ENCODE measurements around the gene SPAG7. TPM values are rescaled to one million over a fixed set of nuclear protein-coding genes. Genes with fewer than 3 reads are reported as not detected.

Gene SPAG7
- total RNA-seq, 1 experiment from 2014 or later, result 55.3 TPM

DNA sequence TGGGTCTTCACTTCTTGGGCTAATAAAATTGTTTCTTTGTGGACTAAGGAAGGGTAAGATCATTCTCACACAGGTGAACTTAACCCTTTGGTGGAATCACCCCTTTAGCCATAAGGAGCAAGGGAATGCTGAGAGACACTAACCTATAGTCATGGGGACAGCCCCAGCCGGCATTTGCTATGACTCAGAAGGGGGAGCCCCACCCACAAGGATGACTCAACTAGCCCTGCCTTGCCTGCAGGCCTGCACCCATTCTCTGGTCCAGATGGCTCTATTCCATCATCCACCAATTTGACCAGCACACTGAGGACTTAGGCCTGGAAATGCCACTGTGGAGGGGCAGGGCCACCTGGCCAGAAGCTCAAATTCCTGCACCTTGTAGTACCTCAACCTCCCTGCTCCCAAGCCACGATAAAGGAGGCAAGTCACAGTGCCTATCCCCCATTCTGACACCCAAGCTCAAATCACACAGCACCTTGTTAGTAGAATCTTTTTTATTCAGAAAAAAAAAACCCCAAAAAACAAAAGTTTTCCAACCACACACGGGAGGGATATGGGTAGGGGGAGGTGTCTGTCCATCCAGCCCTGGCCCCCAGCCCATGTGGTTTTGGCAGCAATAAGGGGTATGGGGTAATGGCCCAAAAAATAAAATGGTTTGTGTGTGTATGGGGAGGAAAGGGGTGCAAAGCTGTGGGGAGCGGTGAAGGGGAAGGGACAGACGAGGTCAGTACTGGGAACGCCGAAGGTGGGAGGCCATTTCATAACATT is 22.3 kb downstream of the SPAG7 start:
- in situ Hi-C loops (cut with HindIII; ENCODE audit: low pct_unique_long_range_greater_than_20kb, low sequenced_read_pairs), result no loop called here
- DNase-seq (ENCODE audit: low read depth, low spot score), result peak; percentile 71

- no peak for DNase-seq (ENCODE audit: low read depth, low spot score)
Observed at GRCh38 chr17:4944554-4945175, 23.0 kb downstream of the SPAG7 start.

GRCh38 chr17:4944163-4944553 is 23.5 kb downstream of the SPAG7 start:
- no peak for DNase-seq (ENCODE audit: low read depth, low spot score)
- in situ Hi-C loops (cut with HindIII; ENCODE audit: low pct_unique_long_range_greater_than_20kb, low sequenced_read_pairs), result no loop called here

More at GRCh38 chr17:4944554-4945175, 23.0 kb downstream of the SPAG7 start:
- in situ Hi-C loops (cut with HindIII; ENCODE audit: low pct_unique_long_range_greater_than_20kb, low sequenced_read_pairs), result no loop called here

GRCh38 chr17:4942760-4943508 is 24.7 kb downstream of the SPAG7 start:
- in situ Hi-C loops (cut with HindIII; ENCODE audit: low pct_unique_long_range_greater_than_20kb, low sequenced_read_pairs), result no loop called here
- DNase-seq (ENCODE audit: low read depth, low spot score), result no peak

- in situ Hi-C loops (cut with HindIII; ENCODE audit: low pct_unique_long_range_greater_than_20kb, low sequenced_read_pairs), result no loop called here
- no peak for DNase-seq (ENCODE audit: low read depth, low spot score)
Observed at GRCh38 chr17:4941319-4941610, 26.4 kb downstream of the SPAG7 start.

GRCh38 chr17:4940555-4941318 is 26.9 kb downstream of the SPAG7 start:
- no peak for DNase-seq (ENCODE audit: low read depth, low spot score)
- in situ Hi-C loops (cut with HindIII; ENCODE audit: low pct_unique_long_range_greater_than_20kb, low sequenced_read_pairs), result no loop called here

- DNase-seq (ENCODE audit: low read depth, low spot score), result peak; percentile 100
- in situ Hi-C loops (cut with HindIII; ENCODE audit: low pct_unique_long_range_greater_than_20kb, low sequenced_read_pairs), result no loop called here
Observed at GRCh38 chr17:4939796-4940554, 27.6 kb downstream of the SPAG7 start, which contains the start of the genes RNF167 and SLC25A11. Gene RNF167, plus strand, starts transcription at chr17:4940268. Its CDS starts 642 bp downstream, at chr17:4940910. Gene SLC25A11, minus strand, starts transcription at chr17:4940046. Its CDS starts 136 bp downstream, at chr17:4939910.

- no peak for DNase-seq (ENCODE audit: low read depth, low spot score)
- in situ Hi-C loops (cut with HindIII; ENCODE audit: low pct_unique_long_range_greater_than_20kb, low sequenced_read_pairs), result no loop called here
Observed at GRCh38 chr17:4939546-4939795, 28.1 kb downstream of the SPAG7 start.

DNA sequence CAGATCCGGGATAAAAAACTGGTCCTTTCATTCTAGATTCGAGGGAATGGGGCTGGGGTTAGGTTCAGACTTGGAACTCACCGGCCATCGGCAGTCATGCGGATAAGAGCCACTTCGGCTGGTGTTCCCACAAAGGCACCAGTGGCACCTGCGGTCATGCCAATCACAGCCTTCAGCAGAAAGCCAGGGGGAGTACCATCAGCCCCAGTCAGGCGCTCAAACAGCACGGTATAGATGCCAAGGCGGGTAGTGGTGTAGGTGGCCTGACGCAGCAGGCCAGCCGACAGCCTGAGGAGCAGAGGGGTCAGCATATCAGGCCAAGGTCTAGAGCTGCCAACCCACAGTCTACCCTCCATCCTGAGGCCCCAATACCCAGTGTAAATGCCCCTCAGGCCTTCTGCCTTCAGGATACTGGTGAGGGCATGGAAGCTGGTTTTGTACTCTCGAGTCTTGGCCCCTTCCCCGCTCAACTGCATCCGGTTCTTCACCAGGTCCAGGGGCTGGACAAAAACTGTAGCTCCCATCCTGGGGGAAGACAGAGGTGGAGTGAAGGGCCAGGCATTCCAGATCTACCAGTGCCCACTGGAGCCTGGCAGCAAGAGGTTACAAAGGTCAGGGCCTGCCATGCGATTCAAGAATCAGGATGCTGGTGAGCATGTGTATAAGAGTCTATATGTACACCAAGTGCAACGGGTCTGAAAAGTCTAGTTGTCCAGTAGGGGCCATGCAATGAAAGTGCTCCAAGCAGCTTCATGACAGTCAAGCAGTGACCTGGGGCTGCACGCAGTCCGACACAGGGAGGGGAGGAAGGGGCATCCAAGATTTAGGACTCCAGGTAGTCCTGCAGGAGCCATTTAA is 28.7 kb downstream of the SPAG7 start:
- in situ Hi-C loops (cut with HindIII; ENCODE audit: low pct_unique_long_range_greater_than_20kb, low sequenced_read_pairs), result no loop called here
- DNase-seq (ENCODE audit: low read depth, low spot score), result no peak

GRCh38 chr17:4938069-4938491 is 29.5 kb downstream of the SPAG7 start:
- no peak for DNase-seq (ENCODE audit: low read depth, low spot score)
- in situ Hi-C loops (cut with HindIII; ENCODE audit: low pct_unique_long_range_greater_than_20kb, low sequenced_read_pairs), result no loop called here

DNA sequence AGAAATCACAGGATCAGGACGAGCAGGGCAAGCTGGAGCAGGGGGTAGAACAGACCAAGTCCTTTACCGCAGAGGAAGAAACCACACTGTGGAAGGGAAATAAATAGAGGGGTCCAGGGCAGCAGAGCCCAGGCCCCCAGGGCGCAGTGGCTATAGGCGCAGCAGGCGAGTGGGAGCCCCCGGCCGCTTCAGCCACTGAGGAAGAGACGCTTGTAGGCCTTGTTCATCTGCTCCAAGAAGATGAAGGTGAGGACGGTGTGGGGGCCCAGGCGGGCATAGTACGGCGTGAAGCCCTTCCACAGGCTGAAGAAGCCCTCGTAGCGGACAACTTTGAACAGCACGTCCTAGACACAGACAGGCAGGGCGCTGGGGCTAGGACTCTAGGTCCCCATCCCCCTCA is 30.1 kb downstream of the SPAG7 start:
- in situ Hi-C loops (cut with HindIII; ENCODE audit: low pct_unique_long_range_greater_than_20kb, low sequenced_read_pairs), result no loop called here
- DNase-seq (ENCODE audit: low read depth, low spot score), result no peak

DNA sequence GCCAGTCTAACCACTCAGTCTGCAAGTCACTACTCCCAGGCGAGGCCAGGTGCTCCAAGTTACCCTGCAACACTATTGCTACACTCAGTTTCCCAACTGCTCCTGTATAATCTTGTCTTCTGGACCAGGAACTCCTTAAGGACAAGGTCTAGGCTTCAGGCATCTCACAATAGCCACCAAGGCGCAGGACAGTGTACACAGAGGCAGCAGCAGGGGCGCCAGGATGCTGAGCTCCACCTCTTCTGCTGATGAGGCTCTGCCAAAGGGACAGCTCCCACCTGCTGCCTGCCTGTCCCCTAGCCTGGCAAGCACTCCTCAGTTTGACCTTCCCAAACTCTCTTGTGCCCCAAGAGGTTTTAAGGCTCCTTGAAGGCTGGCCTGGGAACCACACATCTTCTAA is 31.2 kb downstream of the SPAG7 start:
- in situ Hi-C loops (cut with HindIII; ENCODE audit: low pct_unique_long_range_greater_than_20kb, low sequenced_read_pairs), result no loop called here
- no peak for DNase-seq (ENCODE audit: low read depth, low spot score)

DNA sequence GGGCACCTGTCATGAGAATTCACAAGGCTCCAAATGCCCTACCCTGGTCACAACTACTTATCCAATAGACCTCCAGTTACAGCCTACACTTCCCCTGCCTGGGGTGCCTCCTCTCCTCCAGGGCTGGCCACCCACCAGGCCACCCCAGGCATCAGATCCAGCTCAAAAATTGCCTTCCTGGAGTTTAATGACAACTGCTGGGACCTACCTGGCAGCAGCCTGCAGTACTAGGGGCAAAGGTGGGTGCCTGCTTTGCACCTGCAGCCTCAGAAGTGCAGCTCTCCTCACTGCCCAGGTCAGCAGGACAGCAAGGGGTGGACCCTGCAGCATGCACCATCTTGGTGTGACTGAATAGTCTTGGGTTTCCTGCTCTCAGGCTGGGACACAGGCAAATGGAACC is 32.0 kb downstream of the SPAG7 start:
- no peak for DNase-seq (ENCODE audit: low read depth, low spot score)
- in situ Hi-C loops (cut with HindIII; ENCODE audit: low pct_unique_long_range_greater_than_20kb, low sequenced_read_pairs), result no loop called here

GRCh38 chr17:4934173-4934979 is 33.2 kb downstream of the SPAG7 start:
- in situ Hi-C loops (cut with HindIII; ENCODE audit: low pct_unique_long_range_greater_than_20kb, low sequenced_read_pairs), result no loop called here
- peak; percentile 47 for DNase-seq (ENCODE audit: low read depth, low spot score)

GRCh38 chr17:4933646-4934045 is 34.0 kb downstream of the SPAG7 start:
- in situ Hi-C loops (cut with HindIII; ENCODE audit: low pct_unique_long_range_greater_than_20kb, low sequenced_read_pairs), result no loop called here
- DNase-seq (ENCODE audit: low read depth, low spot score), result no peak

- no peak for DNase-seq (ENCODE audit: low read depth, low spot score)
- in situ Hi-C loops (cut with HindIII; ENCODE audit: low pct_unique_long_range_greater_than_20kb, low sequenced_read_pairs), result no loop called here
Observed at GRCh38 chr17:4932756-4933155, 34.9 kb downstream of the SPAG7 start.
